MM.1S (cell line): ENCODE data around the gene FGD2.
"Not testable (repeated sequence)": the region's sequence is repeated elsewhere in the genome, so short reads cannot be mapped to it uniquely, and the experiment has no call there.

Experiments
- DNase-seq: peaks from one replicate; pipeline ENCODE4 v3.0.0-alpha.2; 2015
- H2AFZ ChIP-seq: fragments of 300-600 bp; sonication (generic); 2 replicates; pipeline ENCODE4 v1.6.0; 2016; ENCODE audit warnings: antibody characterized with exemption, low read length
- H3F3A ChIP-seq: fragments of 300-600 bp; sonication (generic); 2 replicates; pipeline ENCODE4 v1.6.1; 2016; ENCODE audit warnings: mild to moderate bottlenecking, antibody characterized with exemption, low read length, moderate library complexity, mixed read lengths; ENCODE audit not compliant: insufficient read depth
- H3K27ac ChIP-seq: fragments of 300-600 bp; sonication (generic); 2 replicates; pipeline ENCODE4 v1.5.1; 2016; ENCODE audit warnings: mild to moderate bottlenecking, low read length
- H3K27me3 ChIP-seq: fragments of 300-600 bp; sonication (generic); replicated peaks from 2 replicates; pipeline ENCODE4 v1.6.0; 2016; ENCODE audit warnings: low read length; ENCODE audit not compliant: insufficient read depth
- H3K36me3 ChIP-seq: fragments of 300-600 bp; sonication (generic); replicated peaks from 2 replicates; pipeline ENCODE4 v1.6.1; 2016; ENCODE audit warnings: mild to moderate bottlenecking, low read length, mixed read lengths; ENCODE audit not compliant: insufficient read depth
- H3K4me1 ChIP-seq: fragments of 300-600 bp; sonication (generic); 2 replicates; pipeline ENCODE4 v1.6.1; 2016; ENCODE audit warnings: low read length, mixed read lengths
- H3K4me2 ChIP-seq: fragments of 300-600 bp; sonication (generic); 2 replicates; pipeline ENCODE4 v1.6.0; 2016; ENCODE audit warnings: low read depth, low read length
- H3K4me3 ChIP-seq: fragments of 300-600 bp; sonication (generic); 2 replicates; pipeline ENCODE4 v1.5.1; 2016; ENCODE audit warnings: low read length, mixed read lengths
- H3K79me2 ChIP-seq: fragments of 300-600 bp; sonication (generic); 2 replicates; pipeline ENCODE4 v1.6.1; 2016; ENCODE audit warnings: mixed run types, low read length, mixed read lengths
- H3K9ac ChIP-seq: fragments of 300-600 bp; sonication (generic); 2 replicates; pipeline ENCODE4 v1.6.1; 2016; ENCODE audit warnings: low read length, mixed read lengths
- H3K9me2 ChIP-seq: fragments of 300-600 bp; sonication (generic); replicated peaks from 2 replicates; pipeline ENCODE4 v1.6.1; 2016; ENCODE audit warnings: mild to moderate bottlenecking, low read length, mixed read lengths; ENCODE audit not compliant: insufficient read depth
- H3K9me3 ChIP-seq: fragments of 300-600 bp; sonication (generic); replicated peaks from 2 replicates; pipeline ENCODE4 v1.6.1; 2016; ENCODE audit warnings: mild to moderate bottlenecking, low read length, mixed read lengths; ENCODE audit not compliant: insufficient read depth
- H4K20me1 ChIP-seq: fragments of 300-600 bp; sonication (generic); 2 replicates; pipeline ENCODE4 v1.6.1; 2016; ENCODE audit warnings: mild to moderate bottlenecking, low read length, moderate library complexity, mixed read lengths; ENCODE audit not compliant: insufficient read depth
- EZH2 ChIP-seq: fragments of 300-600 bp; sonication (generic); optimal IDR thresholded peaks from 2 replicates; pipeline ENCODE3; 2017; ENCODE audit warnings: low read depth, mild to moderate bottlenecking, antibody characterized with exemption, low read length, mixed read lengths
- EZH2phosphoT487 ChIP-seq: fragments of 300-600 bp; sonication (generic); IDR thresholded peaks from 2 replicates; pipeline ENCODE4 v1.6.1; 2018; ENCODE audit warnings: antibody characterized with exemption, low read length
- TF ChIP-seq, protein P1 (sequence below): fragments of 300-600 bp; sonication (generic); IDR thresholded peaks from 2 replicates; pipeline ENCODE4 v1.5.1; 2016; ENCODE audit warnings: antibody characterized with exemption, low read length, mixed read lengths

Gene FGD2

DNA sequence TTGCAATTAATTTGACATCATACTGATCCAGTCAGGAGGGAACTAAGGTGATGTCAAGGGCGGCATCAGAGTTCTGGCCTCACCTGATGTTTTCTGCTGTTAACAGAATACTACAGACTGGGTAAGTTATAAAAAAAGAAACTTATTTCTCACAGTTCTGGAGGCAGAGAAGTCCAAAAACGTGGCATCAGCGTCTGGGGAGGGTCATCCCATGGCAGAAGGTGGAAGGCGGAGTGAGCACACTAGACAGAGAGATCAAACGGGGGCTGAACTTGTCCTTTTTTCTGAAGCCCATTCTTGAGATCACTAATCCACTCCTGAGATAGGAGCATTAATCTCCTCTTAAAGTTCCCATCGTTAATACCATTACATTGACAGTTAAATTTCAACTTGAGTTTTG is 16.2 kb upstream of the FGD2 start:
- H3K79me2 ChIP-seq, result peaks cover 17% of the 10 kb centered on the region
- H3F3A ChIP-seq, result 0 out of 2 replicates have a peak, but pooled peaks cover 4% of the 10 kb centered on the region
- no peak overlapping the region for H2AFZ ChIP-seq
- TF ChIP-seq EZH2phosphoT487 (no peak), EZH2 (no peak)
- TF ChIP-seq, protein P1, sequence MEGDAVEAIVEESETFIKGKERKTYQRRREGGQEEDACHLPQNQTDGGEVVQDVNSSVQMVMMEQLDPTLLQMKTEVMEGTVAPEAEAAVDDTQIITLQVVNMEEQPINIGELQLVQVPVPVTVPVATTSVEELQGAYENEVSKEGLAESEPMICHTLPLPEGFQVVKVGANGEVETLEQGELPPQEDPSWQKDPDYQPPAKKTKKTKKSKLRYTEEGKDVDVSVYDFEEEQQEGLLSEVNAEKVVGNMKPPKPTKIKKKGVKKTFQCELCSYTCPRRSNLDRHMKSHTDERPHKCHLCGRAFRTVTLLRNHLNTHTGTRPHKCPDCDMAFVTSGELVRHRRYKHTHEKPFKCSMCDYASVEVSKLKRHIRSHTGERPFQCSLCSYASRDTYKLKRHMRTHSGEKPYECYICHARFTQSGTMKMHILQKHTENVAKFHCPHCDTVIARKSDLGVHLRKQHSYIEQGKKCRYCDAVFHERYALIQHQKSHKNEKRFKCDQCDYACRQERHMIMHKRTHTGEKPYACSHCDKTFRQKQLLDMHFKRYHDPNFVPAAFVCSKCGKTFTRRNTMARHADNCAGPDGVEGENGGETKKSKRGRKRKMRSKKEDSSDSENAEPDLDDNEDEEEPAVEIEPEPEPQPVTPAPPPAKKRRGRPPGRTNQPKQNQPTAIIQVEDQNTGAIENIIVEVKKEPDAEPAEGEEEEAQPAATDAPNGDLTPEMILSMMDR, result no peak
- DNase-seq, result no peak
- H3K9ac ChIP-seq, result no peak overlapping the region
- peaks cover 5% of the 10 kb centered on the region for H3K4me1 ChIP-seq
- H3K4me3 ChIP-seq, result no peak overlapping the region
- no peak overlapping the region for H3K27ac ChIP-seq
- H3K36me3 ChIP-seq, result no peaks in the 10 kb centered on the region
- H4K20me1 ChIP-seq, result no peaks in the 10 kb centered on the region
- H3K9me2 ChIP-seq, result no peaks in the 10 kb centered on the region
- H3K4me2 ChIP-seq, result no peak overlapping the region
- H3K9me3 ChIP-seq, result no peaks in the 10 kb centered on the region
- no peaks in the 10 kb centered on the region for H3K27me3 ChIP-seq

DNA sequence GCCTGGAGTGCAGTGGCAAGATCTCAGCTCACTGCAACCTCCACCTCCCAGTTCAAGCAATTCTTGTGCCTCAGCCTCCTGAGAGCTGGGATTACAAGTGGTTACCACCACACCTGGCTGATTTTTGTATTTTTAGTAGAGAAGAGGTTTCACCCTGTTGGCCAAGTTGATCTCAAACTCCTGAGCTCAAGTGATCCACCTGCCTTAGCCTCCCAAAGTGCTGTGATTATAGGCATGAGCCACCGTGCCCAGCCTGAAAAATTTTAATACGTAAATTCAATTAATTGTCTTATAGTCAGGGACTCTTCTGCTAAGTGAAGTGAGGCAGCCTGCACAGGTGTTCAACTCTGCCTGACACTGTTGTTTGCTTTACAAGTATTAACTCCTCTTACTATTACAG is 15.1 kb upstream of the FGD2 start:
- H3K36me3 ChIP-seq, H3K9me2 ChIP-seq, H3K4me2 ChIP-seq, H4K20me1 ChIP-seq, H3K27me3 ChIP-seq, H3K27ac ChIP-seq, H3F3A ChIP-seq, H3K4me1 ChIP-seq, H2AFZ ChIP-seq, H3K9ac ChIP-seq, H3K79me2 ChIP-seq, H3K9me3 ChIP-seq, H3K4me3 ChIP-seq, DNase-seq: not testable (repeated sequence)

DNA sequence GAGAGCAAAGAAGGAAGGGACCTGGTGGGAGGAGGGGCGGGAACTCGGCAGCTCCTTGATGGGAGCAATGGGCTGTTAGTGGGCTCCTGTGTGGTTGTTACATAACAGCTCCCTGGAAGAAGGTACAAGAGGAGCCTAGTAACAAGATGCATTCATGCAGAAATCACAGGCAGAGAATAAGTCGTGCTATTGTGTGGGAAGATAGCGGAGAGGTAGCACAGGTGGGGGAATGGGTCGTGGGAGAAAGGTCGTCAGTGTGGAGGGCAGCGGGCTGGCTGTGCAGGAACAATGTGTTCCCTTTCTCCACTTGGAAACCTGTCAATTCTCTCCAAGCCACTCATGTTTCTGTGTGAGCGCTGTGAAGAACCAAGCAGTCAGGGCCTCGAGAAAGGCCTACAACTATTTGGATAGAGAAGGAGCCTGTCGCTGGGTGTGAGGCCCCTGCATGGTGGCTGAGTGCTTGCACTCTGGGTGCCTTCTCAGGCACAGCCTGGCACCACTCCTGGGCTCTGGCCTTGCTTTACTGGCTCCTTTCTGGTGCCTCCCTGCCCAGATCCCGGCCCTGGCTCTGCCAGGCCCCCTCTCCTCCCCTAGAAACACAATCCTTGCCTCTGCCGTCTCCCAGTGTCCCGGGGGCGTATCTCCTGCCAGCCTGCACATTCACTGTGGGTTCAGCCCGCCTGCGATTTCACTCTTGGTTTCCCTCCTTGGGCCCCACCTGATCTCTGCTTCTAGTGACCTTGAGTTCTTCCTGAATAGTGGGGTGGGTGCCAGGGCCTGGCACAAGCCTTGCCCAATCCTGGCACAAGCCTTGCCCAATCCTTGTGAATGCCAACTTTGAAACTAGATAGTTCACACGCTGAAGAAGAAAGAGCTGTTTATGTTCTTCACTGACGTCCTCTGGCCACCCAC is 7.4 kb upstream of the FGD2 start:
- no peak overlapping the region for H3K27ac ChIP-seq
- no peaks in the 10 kb centered on the region for H3K36me3 ChIP-seq
- H3K9me3 ChIP-seq, result no peaks in the 10 kb centered on the region
- H3K79me2 ChIP-seq, result no peaks in the 10 kb centered on the region
- no peak overlapping the region for H3K4me3 ChIP-seq
- no peaks in the 10 kb centered on the region for H3K27me3 ChIP-seq
- H3K4me1 ChIP-seq, result no peaks in the 10 kb centered on the region
- H3K9ac ChIP-seq, result no peak overlapping the region
- no peaks in the 10 kb centered on the region for H3F3A ChIP-seq
- DNase-seq, result no peak
- TF ChIP-seq EZH2phosphoT487 (no peak), EZH2 (no peak)
- TF ChIP-seq, protein P1, result no peak
- H2AFZ ChIP-seq, result no peak overlapping the region
- H4K20me1 ChIP-seq, result no peaks in the 10 kb centered on the region
- no peaks in the 10 kb centered on the region for H3K9me2 ChIP-seq
- no peak overlapping the region for H3K4me2 ChIP-seq

DNA sequence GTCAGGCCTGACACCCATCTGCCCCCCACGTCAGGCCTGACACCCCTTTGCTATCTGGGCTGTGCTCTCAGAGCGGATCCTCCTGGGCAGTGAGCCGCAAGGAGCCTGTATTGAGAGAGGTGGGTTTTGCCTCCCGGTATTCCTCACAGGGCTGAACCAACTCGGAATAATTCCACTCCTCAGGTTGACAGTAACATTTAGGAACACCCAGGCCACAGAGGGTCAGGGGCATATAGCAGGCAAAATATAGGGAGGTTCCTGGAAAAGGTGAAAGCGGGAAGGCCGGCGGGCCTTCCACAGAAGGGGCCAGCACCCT is 6.8 kb upstream of the FGD2 start:
- no peak overlapping the region for H3K9ac ChIP-seq
- H3F3A ChIP-seq, result no peaks in the 10 kb centered on the region
- H4K20me1 ChIP-seq, result no peaks in the 10 kb centered on the region
- H3K27ac ChIP-seq, result no peak overlapping the region
- H3K4me3 ChIP-seq, result no peak overlapping the region
- H3K27me3 ChIP-seq, result no peaks in the 10 kb centered on the region
- H3K79me2 ChIP-seq, result no peaks in the 10 kb centered on the region
- H3K4me2 ChIP-seq, result no peak overlapping the region
- no peaks in the 10 kb centered on the region for H3K4me1 ChIP-seq
- TF ChIP-seq EZH2, result no peak
- TF ChIP-seq EZH2phosphoT487, result no peak
- TF ChIP-seq, protein P1, result no peak
- no peaks in the 10 kb centered on the region for H3K36me3 ChIP-seq
- no peaks in the 10 kb centered on the region for H3K9me3 ChIP-seq
- no peaks in the 10 kb centered on the region for H3K9me2 ChIP-seq
- no peak overlapping the region for H2AFZ ChIP-seq
- no peak for DNase-seq
